GM18868 (cell line): Measurements from ENCODE around the gene TSPAN31.
"Not testable (repeated sequence)": the region's sequence is repeated elsewhere in the genome, so short reads cannot be mapped to it uniquely, and the experiment has no call there.

Experiments used
- ATAC-seq: cut with Tn5 transposase; IDR thresholded peaks from one replicate; pipeline ENCODE4 v1.9.1; 2021; ENCODE audit warnings: mild to moderate bottlenecking, moderate library complexity; ENCODE audit not compliant: unreplicated experiment

Gene TSPAN31, protein sequence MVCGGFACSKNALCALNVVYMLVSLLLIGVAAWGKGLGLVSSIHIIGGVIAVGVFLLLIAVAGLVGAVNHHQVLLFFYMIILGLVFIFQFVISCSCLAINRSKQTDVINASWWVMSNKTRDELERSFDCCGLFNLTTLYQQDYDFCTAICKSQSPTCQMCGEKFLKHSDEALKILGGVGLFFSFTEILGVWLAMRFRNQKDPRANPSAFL

GRCh38 chr12:57744777-57745484 is at the start of gene TSPAN31:
TSPAN31 (plus strand) TSS chr12:57745039; CDS start chr12:57745155, 116 bp downstream.
- ATAC-seq, result peak; percentile 80

- no peak for ATAC-seq
These were observed 48.9 kb upstream of the TSPAN31 start for GRCh38 chr12:57695770-57696432.

- no peak for ATAC-seq
These were observed 47.8 kb upstream of the TSPAN31 start for GRCh38 chr12:57697076-57697475.

- no peak for ATAC-seq
These were observed 46.4 kb upstream of the TSPAN31 start for GRCh38 chr12:57698414-57698813.

GRCh38 chr12:57700317-57700716 is 44.5 kb upstream of the TSPAN31 start:
- no peak for ATAC-seq

- ATAC-seq, result no peak
These were observed 37.6 kb upstream of the TSPAN31 start for GRCh38 chr12:57707250-57707649.

DNA sequence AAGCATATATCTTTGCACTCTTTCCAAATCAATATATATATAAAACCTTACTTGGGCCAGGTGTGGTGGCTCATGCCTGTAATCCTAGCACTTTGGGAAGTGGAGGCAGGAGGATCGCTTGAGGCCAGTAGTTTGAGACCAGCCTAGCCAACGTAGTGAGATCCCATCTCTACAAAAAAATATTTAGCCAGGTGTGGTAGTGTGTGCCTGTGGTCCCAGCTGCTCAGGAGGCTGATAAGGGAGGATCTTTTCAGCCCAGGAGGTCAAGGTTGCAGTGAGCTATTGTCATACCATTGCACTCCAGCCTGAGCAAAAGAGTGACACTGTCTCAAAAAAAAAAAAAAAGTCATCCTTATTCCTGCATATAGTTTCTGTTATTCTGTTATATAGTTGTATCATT is 36.5 kb upstream of the TSPAN31 start:
- no peak for ATAC-seq

DNA sequence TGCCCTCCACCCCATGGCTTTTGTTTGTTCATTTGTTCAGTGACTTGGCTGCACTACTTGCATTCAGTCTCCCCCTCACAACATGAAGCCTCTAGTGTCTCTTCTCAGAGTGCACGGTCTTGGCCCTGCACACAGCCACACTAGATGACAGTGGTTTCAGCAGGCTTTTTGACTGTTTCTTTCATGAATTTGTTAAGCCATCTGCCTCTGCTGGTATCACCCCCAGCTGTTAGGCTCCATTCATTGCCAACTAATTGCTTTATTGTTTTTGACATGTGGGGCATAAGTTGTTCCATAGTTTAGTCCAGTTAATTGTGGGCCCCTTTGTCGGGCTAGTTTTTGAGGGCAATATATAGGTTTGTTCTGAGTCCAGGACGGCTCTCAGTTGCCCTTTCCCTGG is 32.1 kb upstream of the TSPAN31 start:
- ATAC-seq, result no peak

DNA sequence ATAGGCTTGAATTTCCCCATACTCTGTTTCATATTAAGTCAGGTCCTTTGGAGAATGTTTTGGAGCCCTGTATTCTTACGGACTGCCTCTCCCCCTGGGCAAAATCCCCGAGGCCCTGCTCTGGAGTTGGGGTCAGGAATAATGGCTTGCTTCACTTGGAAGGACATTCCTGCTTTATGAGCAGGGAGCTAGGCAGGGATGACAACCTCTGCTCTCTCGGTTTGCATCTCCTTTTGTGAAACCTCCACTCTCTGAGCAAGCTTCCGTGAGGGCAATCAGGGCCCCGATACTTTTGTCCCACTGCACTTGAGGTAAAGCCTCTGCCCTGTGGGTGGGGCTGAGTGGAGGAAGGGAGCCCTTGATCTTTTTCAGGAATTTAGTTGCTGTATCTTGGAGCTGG is 31.6 kb upstream of the TSPAN31 start:
- no peak for ATAC-seq

GRCh38 chr12:57715036-57715748 is 29.6 kb upstream of the TSPAN31 start:
- ATAC-seq, result not testable (repeated sequence)

GRCh38 chr12:57715786-57716185 is 29.1 kb upstream of the TSPAN31 start:
- no peak for ATAC-seq

DNA sequence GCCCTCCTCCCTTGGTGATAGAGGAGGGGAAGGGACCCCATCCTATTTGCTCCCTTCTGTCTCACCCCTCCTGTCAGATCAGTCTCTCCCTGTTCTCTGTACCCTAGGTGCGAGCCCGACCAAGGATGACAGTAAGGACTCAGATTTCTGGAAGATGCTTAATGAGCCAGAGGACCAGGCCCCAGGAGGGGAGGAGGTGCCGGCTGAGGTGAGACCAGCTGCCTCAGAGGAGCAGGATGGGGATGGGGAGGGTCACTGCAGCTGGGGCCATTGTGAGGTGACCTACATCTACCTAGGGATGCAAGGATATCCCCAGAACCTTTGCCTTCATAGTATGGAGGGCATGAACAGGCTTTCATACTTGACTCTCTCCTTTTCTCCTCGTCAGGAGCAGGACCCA is 28.5 kb upstream of the TSPAN31 start:
- no peak for ATAC-seq

- ATAC-seq, result no peak
These were observed 27.7 kb upstream of the TSPAN31 start for GRCh38 chr12:57717131-57717530.

- no peak for ATAC-seq
These were observed 26.8 kb upstream of the TSPAN31 start for GRCh38 chr12:57717846-57718640.

GRCh38 chr12:57718641-57719528 is 26.0 kb upstream of the TSPAN31 start:
- ATAC-seq, result no peak

DNA sequence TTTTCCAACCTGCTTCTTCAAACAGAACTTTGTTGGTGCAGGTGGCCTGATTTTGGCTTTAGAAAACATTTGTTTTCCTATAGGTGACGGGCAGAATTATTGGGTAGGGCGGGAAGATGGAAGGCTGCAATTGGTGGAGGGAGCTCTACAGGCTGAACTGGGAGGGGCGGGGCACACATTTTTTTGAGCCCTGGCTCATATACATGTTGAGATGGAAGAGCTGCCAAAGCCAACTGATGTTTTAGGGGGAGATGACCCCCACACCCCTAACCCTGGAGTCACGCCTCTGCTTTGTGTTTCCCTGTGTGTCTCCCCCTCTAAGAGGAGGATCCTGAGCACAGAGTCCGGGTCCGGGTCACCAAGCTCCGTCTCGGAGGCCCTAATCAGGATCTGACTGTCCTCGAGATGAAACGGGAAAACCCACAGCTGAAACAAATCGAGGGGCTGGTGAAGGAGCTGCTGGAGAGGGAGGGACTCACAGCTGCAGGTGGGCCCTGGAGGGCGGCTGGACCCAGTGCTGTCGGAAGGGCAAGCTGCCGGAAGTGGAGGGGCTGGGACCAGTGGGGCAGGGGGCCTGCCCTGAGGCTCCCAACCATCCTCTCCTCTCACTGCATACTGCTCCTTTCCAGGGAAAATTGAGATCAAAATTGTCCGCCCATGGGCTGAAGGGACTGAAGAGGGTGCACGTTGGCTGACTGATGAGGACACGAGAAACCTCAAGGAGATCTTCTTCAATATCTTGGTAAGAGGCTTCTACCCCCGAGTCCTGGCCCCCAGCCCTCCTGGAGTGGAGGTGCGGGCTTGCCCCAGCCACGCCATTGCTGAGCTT is 24.8 kb upstream of the TSPAN31 start:
- no peak for ATAC-seq

DNA sequence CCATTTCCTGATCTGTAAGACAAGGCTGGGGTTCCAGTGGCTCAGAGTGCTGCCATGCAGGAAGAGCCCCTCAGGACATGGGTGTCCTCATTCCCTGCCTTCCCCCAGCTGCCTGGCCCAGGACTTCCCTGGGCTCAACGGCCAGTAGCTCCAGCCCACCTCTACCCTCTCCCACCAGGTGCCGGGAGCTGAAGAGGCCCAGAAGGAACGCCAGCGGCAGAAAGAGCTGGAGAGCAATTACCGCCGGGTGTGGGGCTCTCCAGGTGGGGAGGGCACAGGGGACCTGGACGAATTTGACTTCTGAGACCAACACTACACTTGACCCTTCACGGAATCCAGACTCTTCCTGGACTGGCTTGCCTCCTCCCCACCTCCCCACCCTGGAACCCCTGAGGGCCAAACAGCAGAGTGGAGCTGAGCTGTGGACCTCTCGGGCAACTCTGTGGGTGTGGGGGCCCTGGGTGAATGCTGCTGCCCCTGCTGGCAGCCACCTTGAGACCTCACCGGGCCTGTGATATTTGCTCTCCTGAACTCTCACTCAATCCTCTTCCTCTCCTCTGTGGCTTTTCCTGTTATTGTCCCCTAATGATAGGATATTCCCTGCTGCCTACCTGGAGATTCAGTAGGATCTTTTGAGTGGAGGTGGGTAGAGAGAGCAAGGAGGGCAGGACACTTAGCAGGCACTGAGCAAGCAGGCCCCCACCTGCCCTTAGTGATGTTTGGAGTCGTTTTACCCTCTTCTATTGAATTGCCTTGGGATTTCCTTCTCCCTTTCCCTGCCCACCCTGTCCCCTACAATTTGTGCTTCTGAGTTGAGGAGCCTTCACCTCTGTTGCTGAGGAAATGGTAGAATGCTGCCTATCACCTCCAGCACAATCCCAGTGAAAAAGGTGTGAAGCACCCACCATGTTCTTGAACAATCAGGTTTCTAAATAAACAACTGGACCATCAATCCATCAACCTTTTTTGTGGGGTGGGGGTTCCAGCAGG is 23.9 kb upstream of the TSPAN31 start:
- no peak for ATAC-seq
